Hair follicle dermal papilla cell (primary cell): Measurements from ENCODE around the gene DNAJC24. TPM values are rescaled to one million over a fixed set of nuclear protein-coding genes. Genes with fewer than 3 reads are reported as not detected.

Experiments used
- total RNA-seq: library from RNA; depleted of rRNA; stranded (reverse); fragments of >200 nt; gene quantifications from 2 replicates; pipeline ENCODE4 v1.2.3, GENCODE V29; 2012

Gene DNAJC24
- 17.9 and 21.4 TPM in 2 replicates for total RNA-seq

DNA sequence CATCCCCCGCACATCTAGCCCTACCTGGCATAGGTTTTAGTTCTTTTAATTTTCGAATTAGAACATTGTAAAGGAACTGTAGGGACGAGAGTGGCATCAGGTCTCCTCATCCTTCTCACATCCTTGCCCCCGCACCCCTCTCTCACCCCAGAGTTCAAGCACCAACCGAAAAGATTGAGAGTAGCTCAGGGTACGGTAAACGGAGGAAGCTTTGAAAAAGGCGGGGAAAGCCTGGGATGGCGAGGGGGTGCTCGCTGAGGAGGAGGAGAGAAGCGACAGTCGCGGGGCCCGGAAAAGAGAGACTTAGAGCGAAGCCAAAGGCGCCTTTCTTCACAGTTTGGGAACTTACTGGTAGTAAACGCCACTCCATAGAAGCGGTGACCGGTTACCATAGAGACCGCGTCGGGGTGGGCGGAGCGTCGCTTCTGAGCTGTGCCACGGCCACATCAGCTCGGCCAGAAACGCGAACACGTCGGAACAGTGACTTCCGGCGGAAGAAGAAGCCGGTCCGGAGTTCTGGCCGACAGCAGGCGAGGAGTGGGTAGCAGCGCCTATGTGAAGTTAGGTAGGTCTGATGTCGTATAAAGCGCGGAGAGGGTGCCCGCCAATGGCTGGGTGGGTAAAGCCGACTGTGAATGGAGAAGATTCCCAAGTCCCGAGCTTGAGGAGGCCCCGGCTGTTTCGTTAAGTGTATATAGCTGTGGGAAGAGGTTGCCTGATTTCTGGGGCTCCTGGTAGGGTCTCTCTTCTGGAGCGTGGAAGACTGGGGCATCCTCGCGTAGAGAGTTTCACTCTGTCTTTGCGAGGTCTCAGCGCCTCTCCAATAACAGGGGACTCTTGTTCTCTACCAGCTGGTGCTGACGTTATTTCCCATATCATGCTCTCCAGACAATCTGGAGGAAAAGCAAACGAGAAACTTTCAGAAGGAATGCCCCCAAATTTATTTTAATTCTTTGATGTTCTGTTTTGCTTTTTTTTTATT, at the start of gene DNAJC24, which contains the start of gene DCDC1:
Gene DNAJC24, plus strand, starts transcription at position 513 of the 982 bp plus-strand sequence. CDS start 889 bp downstream, outside the sequence.
Gene DCDC1, minus strand, starts transcription at position 392 of the 982 bp plus-strand sequence. CDS start 41,459 bp downstream, outside the sequence.

Other genes starting within 250 kb of the DNAJC24 start
- gene DCDC1, start 121 bp upstream of the DNAJC24 start, total RNA-seq: 0.32 TPM in 1 of 2 replicates, not detected in the other
- 7.5 and 10.2 TPM in 2 replicates for gene IMMP1L, start 139.8 kb downstream of the DNAJC24 start, total RNA-seq
- 14.3 and 15.1 TPM in 2 replicates for gene ELP4, start 139.9 kb downstream of the DNAJC24 start, total RNA-seq